ENCODE data around the gene PKIB. TPM values are rescaled to one million over a fixed set of nuclear protein-coding genes. Genes with fewer than 3 reads are reported as not detected.

PKIB gene
- total RNA-seq, 1 donor from 2014 or later: 3.2 TPM

DNA sequence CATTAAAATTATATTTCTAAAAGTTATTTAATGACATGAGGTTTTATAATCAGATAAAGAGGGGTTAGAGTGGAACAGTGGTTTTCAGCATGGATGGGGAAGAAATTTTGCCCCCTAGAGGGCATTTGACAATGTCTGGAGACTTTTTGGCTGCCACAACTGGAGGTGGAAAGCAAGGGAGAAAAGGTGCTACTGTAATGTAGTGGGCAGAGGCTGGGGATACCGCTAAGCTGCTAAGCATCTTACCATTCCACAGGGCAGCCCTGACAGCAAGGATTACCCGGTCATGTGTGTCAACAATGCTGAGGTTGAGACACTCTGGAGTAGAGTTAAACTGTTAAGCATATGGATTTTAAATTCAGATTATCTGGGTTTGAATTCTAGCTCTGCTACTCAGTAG, 116.4 kb downstream of the PKIB start:
- Histone ChIP-seq H3K4me3 (no peak overlapping the region), H3K27me3 (ENCODE audit: low read depth) (no peaks in the 10 kb centered on the region), H3K27ac (no peak overlapping the region), H3K9me3 (no peaks in the 10 kb centered on the region), H3K36me3 (no peaks in the 10 kb centered on the region), H3K4me1 (no peaks in the 10 kb centered on the region)
- ATAC-seq: no peak
- DNase-seq: no peak
- TF ChIP-seq, protein P1, sequence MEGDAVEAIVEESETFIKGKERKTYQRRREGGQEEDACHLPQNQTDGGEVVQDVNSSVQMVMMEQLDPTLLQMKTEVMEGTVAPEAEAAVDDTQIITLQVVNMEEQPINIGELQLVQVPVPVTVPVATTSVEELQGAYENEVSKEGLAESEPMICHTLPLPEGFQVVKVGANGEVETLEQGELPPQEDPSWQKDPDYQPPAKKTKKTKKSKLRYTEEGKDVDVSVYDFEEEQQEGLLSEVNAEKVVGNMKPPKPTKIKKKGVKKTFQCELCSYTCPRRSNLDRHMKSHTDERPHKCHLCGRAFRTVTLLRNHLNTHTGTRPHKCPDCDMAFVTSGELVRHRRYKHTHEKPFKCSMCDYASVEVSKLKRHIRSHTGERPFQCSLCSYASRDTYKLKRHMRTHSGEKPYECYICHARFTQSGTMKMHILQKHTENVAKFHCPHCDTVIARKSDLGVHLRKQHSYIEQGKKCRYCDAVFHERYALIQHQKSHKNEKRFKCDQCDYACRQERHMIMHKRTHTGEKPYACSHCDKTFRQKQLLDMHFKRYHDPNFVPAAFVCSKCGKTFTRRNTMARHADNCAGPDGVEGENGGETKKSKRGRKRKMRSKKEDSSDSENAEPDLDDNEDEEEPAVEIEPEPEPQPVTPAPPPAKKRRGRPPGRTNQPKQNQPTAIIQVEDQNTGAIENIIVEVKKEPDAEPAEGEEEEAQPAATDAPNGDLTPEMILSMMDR (IDR thresholded peaks at IDR 0.05): peak; percentile 32
- intact Hi-C loops (cut with DNase I): no loop called here

DNA sequence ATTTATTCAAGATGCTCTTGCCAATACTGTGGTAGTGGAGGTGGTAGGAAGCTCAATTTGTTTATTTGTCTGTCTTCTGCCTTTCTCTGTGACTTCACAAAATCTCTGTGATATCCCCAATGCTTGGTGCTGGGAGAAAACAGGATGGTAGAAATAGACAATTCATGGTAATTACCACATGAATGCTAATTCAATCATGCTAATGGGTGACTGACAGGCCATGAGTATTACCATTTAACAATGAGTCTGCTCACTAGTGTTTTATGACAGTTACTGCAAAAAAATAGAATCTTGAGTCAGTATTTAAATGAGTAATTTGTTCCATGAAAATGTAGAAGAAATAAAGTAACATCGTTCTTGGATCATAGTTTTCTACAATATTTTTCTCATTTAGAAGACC, 117.0 kb downstream of the PKIB start:
- ATAC-seq (no peak), DNase-seq (no peak)
- Histone ChIP-seq H3K27me3 (ENCODE audit: low read depth) (no peaks in the 10 kb centered on the region), H3K4me1 (no peaks in the 10 kb centered on the region), H3K36me3 (no peaks in the 10 kb centered on the region), H3K9me3 (no peaks in the 10 kb centered on the region), H3K27ac (no peak overlapping the region), H3K4me3 (no peak overlapping the region)
- TF ChIP-seq, protein P1 (IDR thresholded peaks at IDR 0.05): no peak
- intact Hi-C loops (cut with DNase I): no loop called here

DNA sequence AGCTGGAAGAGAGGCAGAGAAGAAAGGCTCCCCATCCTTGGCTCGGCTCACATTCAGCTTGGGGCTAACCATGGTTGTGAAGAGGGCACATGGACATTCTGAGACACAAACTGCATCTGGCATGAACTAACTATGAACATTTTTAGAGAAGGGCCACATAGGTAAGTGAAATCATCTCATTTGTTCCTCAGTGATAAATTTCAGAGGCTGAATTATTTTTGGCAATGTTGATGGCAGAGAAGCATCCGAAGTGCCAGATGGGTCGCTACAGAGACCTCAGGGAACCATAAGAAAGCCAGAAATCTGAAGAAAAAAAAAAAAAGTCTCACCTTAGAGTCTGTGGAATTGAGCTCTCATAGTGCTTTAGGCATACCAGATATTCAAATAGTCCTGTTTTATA, 120.1 kb downstream of the PKIB start:
- ATAC-seq (no peak), DNase-seq (no peak)
- Histone ChIP-seq H3K27me3 (ENCODE audit: low read depth) (no peaks in the 10 kb centered on the region), H3K4me3 (no peak overlapping the region), H3K36me3 (no peaks in the 10 kb centered on the region), H3K27ac (no peak overlapping the region), H3K9me3 (no peaks in the 10 kb centered on the region), H3K4me1 (no peaks in the 10 kb centered on the region)
- TF ChIP-seq, protein P1 (IDR thresholded peaks at IDR 0.05): no peak
- intact Hi-C loops (cut with DNase I): loop anchor here (10.0 kb wide), 1 partner anchor 104 kb away; no protein-coding TSS in a partner anchor

DNA sequence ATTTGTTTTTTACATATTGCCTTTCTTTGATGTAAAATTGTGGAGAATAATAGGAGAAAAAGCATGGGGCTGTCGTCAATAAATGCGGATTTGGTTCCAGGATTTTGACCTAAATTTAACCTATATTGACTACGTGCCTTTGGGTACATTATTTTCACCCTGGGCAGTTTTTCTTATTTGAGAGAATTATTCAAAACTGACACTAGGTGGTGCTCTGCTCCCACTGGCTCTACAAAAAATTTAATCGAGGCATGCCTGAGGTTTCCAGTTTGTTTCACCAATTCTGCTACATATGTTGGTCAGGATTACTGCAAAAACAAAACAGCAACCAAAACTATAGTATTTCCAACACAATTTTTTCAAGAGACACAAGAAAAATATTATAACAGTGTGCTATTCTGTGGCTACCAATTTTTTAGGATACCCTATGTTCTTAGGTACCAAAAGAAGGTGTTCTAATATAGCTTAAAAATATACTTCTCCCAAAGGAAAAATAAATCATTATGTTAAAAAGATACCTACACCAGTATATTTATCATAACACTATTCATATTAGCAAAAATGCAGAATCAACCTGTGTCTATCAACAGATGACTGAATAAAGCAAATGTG, 120.7 kb downstream of the PKIB start:
- ATAC-seq (peak; percentile 66 to 68), DNase-seq (no peak)
- TF ChIP-seq, protein P1 (IDR thresholded peaks at IDR 0.05): peak; percentile 73
- H3K4me3 ChIP-seq: no peak overlapping the region
- H3K27me3 ChIP-seq (ENCODE audit: low read depth): no peaks in the 10 kb centered on the region
- H3K9me3 ChIP-seq: no peaks in the 10 kb centered on the region
- no peak overlapping the region for H3K27ac ChIP-seq
- H3K36me3 ChIP-seq: no peaks in the 10 kb centered on the region
- intact Hi-C loops (cut with DNase I): loop anchor here (10.0 kb wide), 1 partner anchor 104 kb away; no protein-coding TSS in a partner anchor
- no peaks in the 10 kb centered on the region for H3K4me1 ChIP-seq

DNA sequence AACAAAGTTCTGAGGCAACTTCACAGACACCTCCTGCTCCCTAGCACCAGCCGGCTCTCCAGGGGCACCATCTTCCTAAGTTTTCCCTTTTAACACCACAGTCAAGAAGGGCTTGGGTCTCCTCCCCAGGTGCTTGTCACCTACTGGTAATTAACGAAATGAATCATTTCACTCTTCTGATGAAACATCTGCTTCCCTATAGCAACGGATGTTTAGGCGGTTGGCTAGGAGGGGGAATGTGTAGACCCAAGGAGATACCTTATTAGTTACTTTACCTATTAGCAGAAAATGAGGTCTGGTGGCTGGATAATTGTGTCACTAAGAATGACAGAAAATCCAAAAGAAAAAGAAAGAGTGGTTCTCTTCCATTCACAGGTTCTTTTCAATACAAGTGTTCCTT, 123.1 kb downstream of the PKIB start:
- no peak overlapping the region for H3K4me3 ChIP-seq
- intact Hi-C loops (cut with DNase I): loop anchor here (10.0 kb wide), 1 partner anchor 102 kb away; no protein-coding TSS in a partner anchor
- no peaks in the 10 kb centered on the region for H3K27me3 ChIP-seq (ENCODE audit: low read depth)
- H3K36me3 ChIP-seq: no peaks in the 10 kb centered on the region
- TF ChIP-seq, protein P1 (IDR thresholded peaks at IDR 0.05): no peak
- no peaks in the 10 kb centered on the region for H3K9me3 ChIP-seq
- ATAC-seq (no peak), DNase-seq (no peak)
- no peaks in the 10 kb centered on the region for H3K4me1 ChIP-seq
- no peak overlapping the region for H3K27ac ChIP-seq
